ENCODE results near the gene KRTAP5-6. TPM values are rescaled to one million over a fixed set of nuclear protein-coding genes. Genes with fewer than 3 reads are reported as not detected.

Gene KRTAP5-6
- total and polyA plus RNA-seq, 10 donors: not detected

- Histone ChIP-seq H3K4me3 (no peak overlapping the region), H3K36me3 (no peaks in the 10 kb centered on the region), H3K4me1 (peaks cover 5 to 41% (median 25%) of the 10 kb centered on the region in 6 donors), H3K27ac (peak overlapping the region in 4 of 8 donors; percentile 21 to 54 (median 52)), H3K27me3 (replicated peaks in 1 of 7) (peaks cover 0 to 49% (median 4%) of the 10 kb centered on the region in 7 donors), H3K9me3 (no peaks in the 10 kb centered on the region)
- intact Hi-C loops (cut with DNase I; ENCODE audit: low total_unique reads): loop anchor here (5.0 to 10.0 kb wide), 3 partner anchors 38 to 500 kb away; partner anchors contain the start of gene SYT8
- DNase-seq: peak; percentile 76
- TF ChIP-seq POLR2A (IDR thresholded peaks at IDR 0.05) (no peak), POLR2AphosphoS5 (IDR thresholded peaks at IDR 0.05) (peak; percentile 72 to 83 (median 76))
- 33 to 46% (median 38%) methylated on average over 15 to 21 of the region's 21 CpGs for WGBS, 5 donors
Measured at GRCh38 chr11:1654388-1655167, 42.4 kb upstream of the KRTAP5-6 start.

- H3K9me3 ChIP-seq: no peaks in the 10 kb centered on the region
- intact Hi-C loops (cut with DNase I; ENCODE audit: low total_unique reads): loop anchor here (10.0 kb wide), 1 partner anchor 499 kb away; no protein-coding TSS in a partner anchor
- H3K27ac ChIP-seq: peak overlapping the region in 4 of 8 donors; percentile 21 to 54 (median 52)
- H3K4me3 ChIP-seq: no peak overlapping the region
- peaks cover 0 to 58% (median 4%) of the 10 kb centered on the region in 7 donors for H3K27me3 ChIP-seq (replicated peaks in 1 of 7)
- H3K4me1 ChIP-seq: peaks cover 5 to 42% (median 25%) of the 10 kb centered on the region in 6 donors
- H3K36me3 ChIP-seq: no peaks in the 10 kb centered on the region
- peak; percentile 55 for DNase-seq
- TF ChIP-seq CTCF (IDR thresholded peaks at IDR 0.05 in 8 of 11, conservative IDR thresholded peaks at IDR 0.05 in 3 of 11) (no peak), POLR2AphosphoS5 (IDR thresholded peaks at IDR 0.05) (no peak), POLR2A (IDR thresholded peaks at IDR 0.05) (no peak)
- WGBS, 5 donors: 68 to 85% (median 80%) methylated on average over 14 to 26 of the region's 26 CpGs
Measured at GRCh38 chr11:1655168-1656060, 41.6 kb upstream of the KRTAP5-6 start.

- peaks cover 5 to 42% (median 25%) of the 10 kb centered on the region in 6 donors for H3K4me1 ChIP-seq
- no peak overlapping the region for H3K27ac ChIP-seq
- no peaks in the 10 kb centered on the region for H3K9me3 ChIP-seq
- intact Hi-C loops (cut with DNase I; ENCODE audit: low total_unique reads): loop anchor here (10.0 kb wide), 1 partner anchor 499 kb away; no protein-coding TSS in a partner anchor
- TF ChIP-seq POLR2AphosphoS5 (IDR thresholded peaks at IDR 0.05): no peak
- no peak for TF ChIP-seq CTCF (IDR thresholded peaks at IDR 0.05 in 8 of 11, conservative IDR thresholded peaks at IDR 0.05 in 3 of 11)
- no peak for TF ChIP-seq POLR2A (IDR thresholded peaks at IDR 0.05)
- 81 to 91% (median 88%) methylated on average over 7 to 9 of the region's 9 CpGs for WGBS, 5 donors
- peak; percentile 55 for DNase-seq
- H3K36me3 ChIP-seq: no peaks in the 10 kb centered on the region
- peaks cover 0 to 61% (median 4%) of the 10 kb centered on the region in 7 donors for H3K27me3 ChIP-seq (replicated peaks in 1 of 7)
- H3K4me3 ChIP-seq: no peak overlapping the region
Measured at GRCh38 chr11:1656061-1656441, 40.9 kb upstream of the KRTAP5-6 start.

GRCh38 chr11:1656670-1657069 lies 40.3 kb upstream of the KRTAP5-6 start:
- peak; percentile 7 for DNase-seq
- 74 to 91% (median 83%) methylated on average over 7 of the region's 7 CpGs for WGBS, 5 donors
- no peaks in the 10 kb centered on the region for H3K36me3 ChIP-seq

More at GRCh38 chr11:1656670-1657069, 40.3 kb upstream of the KRTAP5-6 start:
- intact Hi-C loops (cut with DNase I; ENCODE audit: low total_unique reads): loop anchor here (10.0 kb wide), 1 partner anchor 498 kb away; no protein-coding TSS in a partner anchor
- H3K4me3 ChIP-seq: no peak overlapping the region
- no peak for TF ChIP-seq POLR2AphosphoS5 (IDR thresholded peaks at IDR 0.05)
- no peak for TF ChIP-seq CTCF (IDR thresholded peaks at IDR 0.05 in 8 of 11, conservative IDR thresholded peaks at IDR 0.05 in 3 of 11)
- TF ChIP-seq POLR2A (IDR thresholded peaks at IDR 0.05): no peak
- peaks cover 5 to 42% (median 25%) of the 10 kb centered on the region in 6 donors for H3K4me1 ChIP-seq
- peaks cover 0 to 65% (median 4%) of the 10 kb centered on the region in 7 donors for H3K27me3 ChIP-seq (replicated peaks in 1 of 7)
- no peak overlapping the region for H3K27ac ChIP-seq
- no peaks in the 10 kb centered on the region for H3K9me3 ChIP-seq

All from spleen (tissue), 11 donors.